HG03060 (cell line): Measurements from ENCODE around the gene NDUFAF2.
"Not testable (repeated sequence)": the region's sequence is repeated elsewhere in the genome, so short reads cannot be mapped to it uniquely, and the experiment has no call there.

Experiments used
- ATAC-seq: cut with Tn5 transposase; IDR thresholded peaks from one replicate; pipeline ENCODE4 v1.9.1; 2021; ENCODE audit warnings: low read depth, moderate number of reproducible peaks; ENCODE audit not compliant: unreplicated experiment

Gene NDUFAF2, protein sequence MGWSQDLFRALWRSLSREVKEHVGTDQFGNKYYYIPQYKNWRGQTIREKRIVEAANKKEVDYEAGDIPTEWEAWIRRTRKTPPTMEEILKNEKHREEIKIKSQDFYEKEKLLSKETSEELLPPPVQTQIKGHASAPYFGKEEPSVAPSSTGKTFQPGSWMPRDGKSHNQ

DNA sequence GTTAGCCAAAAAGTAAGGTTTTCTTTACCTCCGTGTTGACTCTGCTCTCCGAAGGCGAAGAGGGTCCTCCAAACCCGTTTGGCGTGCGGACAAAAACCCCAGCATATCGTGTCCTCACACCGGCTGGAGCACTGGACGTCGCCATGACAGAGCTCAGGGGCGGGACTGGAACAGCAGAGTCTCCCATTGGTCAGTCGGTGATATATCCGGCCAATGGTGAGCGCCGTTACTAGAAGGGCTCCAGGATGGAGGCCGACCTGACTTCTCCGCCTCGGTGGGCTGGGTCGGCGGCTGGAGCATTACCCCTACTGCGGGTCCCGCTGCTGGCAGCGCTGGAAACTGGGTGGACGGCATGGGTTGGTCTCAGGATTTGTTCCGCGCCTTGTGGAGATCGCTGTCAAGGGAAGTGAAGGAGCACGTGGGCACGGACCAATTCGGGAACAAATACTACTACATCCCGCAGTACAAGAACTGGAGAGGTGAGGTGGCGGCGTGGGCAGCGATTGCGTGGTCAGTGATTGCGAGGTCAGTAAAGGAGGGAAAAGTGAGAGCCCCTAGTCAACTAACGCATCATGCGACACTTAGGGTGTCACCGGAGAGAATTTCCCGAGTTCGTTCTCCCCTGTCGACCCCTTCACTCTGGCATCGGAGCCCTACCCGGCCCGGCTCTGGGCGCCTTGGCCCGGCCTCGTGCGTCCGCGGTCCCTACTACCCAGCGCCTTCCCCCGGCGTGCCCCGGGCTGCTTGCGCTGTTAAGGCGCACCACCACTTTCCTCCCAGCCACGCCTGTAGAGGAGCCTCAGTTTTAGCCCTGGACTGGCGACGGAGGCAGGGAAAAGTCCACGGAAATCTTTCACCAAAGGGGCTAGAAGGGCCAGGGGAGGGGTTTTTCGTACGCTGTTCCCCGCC, at the start of gene NDUFAF2, which contains the start of gene ERCC8:
TSS of gene NDUFAF2 (plus strand) at position 302 of the 909 bp plus-strand sequence. CDS start at position 353, 51 bp downstream.
TSS of gene ERCC8 (minus strand) at position 167 of the 909 bp plus-strand sequence. CDS start at position 105, 62 bp downstream.
- peak; percentile 99 for ATAC-seq

DNA sequence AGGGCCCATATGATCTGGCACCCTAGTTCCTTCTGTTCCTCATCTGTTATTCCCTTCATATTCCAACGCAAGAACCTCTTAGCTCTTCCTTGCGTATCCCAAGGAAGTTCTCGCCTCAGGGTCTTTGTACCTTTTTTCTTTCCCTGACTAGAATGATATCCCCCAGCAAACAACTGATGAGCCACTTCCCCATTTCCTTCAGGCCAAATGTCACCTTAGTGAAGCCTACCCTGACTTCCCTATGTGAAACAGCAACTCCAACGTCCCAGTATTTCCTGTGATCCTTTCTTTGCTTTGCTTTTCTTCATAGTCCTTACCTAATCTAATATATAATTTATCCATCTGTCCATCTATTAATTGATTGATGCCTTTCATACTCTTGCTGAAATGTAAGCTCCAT, 48.0 kb upstream of the NDUFAF2 start:
- no peak for ATAC-seq

DNA sequence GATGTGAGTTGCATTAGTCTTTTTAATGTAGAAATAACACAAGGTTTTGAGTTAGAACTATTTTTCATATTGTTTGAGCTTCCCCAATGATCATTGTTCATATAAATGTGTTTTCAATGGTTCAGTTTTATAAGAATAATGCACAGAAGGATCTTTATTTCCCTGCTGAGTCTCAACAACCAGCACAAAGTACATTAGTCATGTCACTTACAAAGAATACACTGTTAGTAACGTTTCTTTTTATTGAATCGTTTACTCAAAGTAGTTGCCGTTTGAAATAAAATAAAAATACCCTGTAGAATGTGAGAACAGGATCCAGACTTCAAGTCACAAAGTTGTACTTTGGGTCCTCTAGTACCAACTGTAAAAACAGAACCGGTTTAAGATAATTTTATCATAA, 41.6 kb upstream of the NDUFAF2 start:
- ATAC-seq, result no peak

DNA sequence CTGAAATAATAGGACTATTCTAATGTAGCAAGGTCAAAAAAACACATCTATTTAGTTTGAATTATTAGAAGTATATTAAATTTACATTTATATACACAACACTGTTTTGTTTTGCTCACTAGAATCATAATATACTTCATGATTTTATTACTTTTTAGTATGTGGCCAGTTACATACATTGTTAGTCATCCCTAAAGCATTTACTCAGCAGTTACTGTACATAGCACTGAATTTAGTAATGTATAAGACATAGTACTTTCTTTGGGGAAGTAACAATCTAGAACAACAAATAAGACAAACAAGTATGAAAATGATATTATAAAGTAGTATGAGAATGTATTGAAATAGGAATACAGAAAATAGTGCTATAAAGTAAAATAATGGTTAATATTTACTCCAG, 28.4 kb upstream of the NDUFAF2 start:
- ATAC-seq, result no peak

DNA sequence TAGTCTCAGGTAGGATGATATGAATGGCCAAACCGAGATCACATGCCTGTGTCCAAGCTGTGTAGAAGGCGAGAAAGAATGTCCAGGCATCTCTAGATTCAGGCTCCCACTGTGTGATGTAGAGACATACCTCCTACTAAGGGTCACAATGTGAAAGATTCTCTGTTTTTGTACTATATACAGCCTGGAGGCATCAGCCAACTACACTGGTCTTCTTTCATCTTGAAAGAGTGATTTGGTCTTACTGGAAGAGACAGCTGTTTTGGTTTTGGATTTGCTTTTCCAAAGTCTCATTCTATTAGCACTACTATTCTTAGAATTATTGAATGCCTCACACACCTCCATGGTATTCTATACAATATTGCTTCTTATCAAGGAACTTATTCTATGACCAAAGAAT, 26.5 kb upstream of the NDUFAF2 start:
- no peak for ATAC-seq

DNA sequence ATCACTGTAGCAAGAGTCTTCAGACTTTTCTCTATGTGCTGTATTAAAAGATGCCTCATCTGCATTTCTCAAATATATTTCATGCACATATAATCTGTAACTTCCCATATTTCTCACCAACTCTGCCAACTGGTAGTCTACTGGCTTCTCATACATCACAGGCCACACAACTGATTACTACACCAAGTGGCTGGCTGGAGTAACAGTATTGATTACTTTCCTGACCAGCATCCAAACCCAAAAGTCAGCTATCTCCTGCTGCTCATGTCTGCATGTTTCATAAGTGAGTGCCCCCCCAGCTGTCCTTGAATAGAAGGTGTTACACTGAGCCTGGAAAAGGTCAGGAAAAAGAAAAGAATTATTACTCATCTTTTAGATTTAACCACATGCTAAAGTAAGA, 17.6 kb upstream of the NDUFAF2 start:
- ATAC-seq, result no peak

DNA sequence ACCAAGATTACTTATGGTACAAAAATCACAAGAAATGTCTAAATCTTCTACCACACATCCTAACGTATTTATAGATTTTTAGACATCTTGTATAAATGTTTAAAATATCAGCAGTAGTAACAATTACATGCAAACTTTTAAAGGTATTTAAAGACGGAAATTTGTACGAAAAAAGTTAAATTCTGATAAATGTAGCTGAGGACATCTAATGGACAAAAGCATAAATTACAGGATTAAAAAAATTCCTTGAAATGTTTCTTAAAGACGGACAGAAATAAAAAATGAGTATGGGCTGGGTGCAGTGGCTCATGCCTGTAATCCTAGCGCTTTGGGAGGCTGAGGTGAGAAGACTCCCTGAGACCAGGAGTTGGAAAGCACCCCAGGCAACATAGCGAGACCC, 16.0 kb upstream of the NDUFAF2 start:
- no peak for ATAC-seq

DNA sequence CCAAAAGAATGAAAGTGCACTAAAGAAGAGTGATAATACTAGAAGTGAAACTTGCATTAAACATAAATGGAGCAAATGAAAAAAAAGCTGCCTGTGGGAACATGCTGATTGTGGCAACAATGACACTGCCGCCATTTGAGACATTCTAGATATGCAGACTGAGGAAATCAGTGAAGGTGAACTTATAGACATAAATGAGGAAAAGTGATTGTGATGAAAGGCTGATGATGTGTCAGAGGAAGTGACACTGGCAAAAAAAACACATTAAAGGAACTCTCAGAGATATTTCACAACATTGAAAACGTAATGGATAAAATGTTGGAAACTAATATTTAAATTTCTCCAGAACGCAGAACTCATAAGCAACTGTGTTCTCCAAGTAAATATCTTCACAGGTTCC, 1.4 kb upstream of the NDUFAF2 start:
- no peak for ATAC-seq

DNA sequence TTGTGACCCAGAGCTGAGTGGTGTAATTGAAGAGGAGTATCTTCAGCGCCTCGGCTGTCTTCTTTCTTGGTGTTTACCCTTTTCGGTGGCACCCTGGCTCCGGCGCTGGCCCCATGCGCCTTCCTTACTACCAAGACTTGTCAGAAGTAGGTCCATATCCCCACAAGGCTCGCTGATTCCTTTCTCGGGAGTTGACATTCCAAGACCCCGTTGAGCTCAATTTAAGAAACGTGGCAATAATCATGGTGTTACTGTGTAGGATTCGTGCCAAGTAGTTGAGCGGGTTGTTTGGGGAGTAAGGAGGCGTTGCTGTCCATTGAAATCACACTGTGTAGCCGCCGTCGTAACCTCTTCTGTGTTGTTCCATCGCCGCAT, 795 bp downstream of the NDUFAF2 start:
- ATAC-seq, result peak; percentile 13

DNA sequence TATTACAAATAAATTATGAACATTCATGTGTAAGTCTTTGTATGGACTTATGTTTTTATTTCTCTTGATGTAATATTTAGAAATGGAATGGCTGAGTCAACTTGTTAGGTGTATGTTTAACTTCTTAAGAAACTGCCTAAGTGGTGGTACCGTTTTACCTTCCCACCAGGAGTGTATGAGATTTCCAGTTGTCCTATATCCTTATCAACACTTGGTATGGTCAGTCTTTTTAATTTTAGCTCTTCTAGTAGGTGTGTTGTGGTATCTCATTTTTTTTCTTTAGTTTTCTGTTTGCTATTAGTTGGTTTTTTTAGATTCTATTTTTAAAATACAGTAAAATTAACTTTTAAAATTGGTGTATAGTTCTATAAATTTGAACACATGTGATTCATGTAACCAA, 3.7 kb downstream of the NDUFAF2 start:
- no peak for ATAC-seq

DNA sequence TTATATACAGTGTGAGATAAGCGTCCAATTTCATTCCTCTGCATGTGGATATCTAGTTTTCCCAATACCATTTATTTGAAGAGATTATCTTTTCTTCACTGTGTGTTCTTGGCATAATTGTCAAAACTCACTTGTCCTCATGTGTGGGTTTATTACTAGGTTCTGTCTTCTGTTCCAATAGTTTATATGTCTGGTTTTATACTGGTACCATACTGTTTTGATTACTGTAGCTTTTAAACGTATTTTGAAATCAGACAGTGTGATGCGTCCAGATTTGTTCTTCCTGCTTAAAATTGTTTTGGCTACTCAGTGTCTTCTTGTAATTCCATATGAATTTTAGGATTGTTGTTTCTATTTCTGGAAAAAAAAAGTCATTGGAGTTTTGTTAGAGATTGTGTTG, 10.2 kb downstream of the NDUFAF2 start:
- no peak for ATAC-seq

DNA sequence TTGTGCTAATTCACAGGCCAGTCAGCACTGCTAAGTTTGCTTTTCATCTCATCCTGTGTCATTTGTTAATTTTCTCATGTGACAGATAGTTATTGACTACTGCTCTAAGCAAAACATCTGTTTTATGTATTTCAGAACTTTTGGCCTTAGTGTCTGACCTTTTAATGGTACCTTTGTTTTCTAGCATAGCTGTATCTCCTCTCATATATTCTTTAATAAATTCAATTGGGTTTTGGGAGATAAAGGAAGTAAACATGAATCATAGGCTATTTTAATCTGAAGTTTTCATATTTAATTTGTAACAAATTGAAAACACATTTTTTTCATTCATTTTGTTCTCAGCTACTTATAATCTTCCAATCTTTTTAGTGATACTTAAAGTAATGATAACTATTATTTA, 13.1 kb downstream of the NDUFAF2 start:
- no peak for ATAC-seq

DNA sequence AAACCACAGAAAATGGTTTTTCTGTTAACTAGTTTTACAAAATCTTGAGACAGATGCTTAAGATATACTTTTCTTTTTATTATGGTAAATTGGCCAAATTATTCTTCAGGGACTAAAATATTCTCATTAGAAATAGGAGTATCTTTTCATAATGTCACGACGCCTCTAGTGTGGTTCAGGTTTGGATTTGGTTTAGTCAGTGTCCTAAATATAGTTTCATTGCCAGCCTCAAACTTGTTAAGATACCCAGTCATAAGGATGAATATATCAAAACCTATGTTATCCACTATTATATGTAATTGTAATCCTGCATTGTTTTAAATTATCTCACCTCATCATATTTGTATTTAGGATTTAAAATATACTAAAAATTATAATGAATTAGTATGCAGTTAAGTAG, 13.7 kb downstream of the NDUFAF2 start:
- ATAC-seq, result no peak

DNA sequence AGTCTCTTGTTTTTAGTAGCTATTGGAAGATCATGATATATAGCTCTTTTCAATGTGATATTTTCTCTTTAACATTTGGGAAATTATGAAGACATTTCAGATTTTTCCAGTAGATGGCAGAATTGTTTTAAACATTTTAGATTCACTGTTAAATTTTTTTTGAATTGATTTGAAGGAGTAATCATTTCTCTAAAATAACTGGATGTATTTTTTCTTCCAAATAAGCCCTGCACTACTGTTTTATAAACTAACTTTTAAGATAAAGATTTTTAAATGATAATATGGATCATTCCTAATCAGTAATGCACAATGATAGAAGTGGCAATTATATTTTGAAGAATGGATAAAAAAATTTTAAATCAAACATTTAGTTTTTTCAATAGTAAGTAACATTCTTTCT, 14.2 kb downstream of the NDUFAF2 start:
- no peak for ATAC-seq

DNA sequence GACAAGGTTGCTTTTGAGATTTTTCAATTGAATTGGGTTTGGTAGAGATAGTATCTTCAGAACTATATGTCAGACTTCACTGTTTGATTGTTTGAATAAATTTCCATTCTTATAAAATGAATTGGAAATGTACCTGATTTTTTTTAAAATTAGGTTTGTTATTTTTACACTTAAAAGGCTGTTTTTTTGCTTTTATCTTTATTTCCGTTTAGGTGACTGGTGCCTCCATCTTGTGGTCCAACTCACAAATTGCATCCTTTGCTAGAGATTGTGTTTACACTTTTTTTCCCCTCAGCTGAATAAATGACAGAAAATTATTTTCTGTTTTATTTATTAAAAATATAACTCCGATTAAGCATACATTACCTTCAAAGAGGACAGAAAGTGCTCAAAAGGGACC, 15.6 kb downstream of the NDUFAF2 start:
- no peak for ATAC-seq

DNA sequence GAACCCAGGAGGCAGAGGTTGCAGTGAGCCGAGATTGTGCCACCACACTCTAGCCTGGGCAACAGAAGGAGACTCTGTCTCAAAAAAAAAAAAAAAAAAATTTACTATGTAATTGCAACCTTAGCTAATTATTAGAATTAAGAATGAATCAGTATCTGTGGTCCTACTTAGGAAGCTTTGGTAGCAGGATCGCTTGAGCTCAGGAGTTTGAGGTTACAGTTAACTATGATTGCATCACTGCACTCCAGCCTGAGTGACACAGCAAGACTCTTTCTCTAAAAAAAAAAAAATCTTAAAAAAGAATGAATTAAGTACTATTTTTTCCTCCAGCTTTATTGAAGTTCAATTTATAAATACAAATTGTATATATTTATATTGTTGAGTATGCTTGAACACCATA, 16.7 kb downstream of the NDUFAF2 start:
- no peak for ATAC-seq

DNA sequence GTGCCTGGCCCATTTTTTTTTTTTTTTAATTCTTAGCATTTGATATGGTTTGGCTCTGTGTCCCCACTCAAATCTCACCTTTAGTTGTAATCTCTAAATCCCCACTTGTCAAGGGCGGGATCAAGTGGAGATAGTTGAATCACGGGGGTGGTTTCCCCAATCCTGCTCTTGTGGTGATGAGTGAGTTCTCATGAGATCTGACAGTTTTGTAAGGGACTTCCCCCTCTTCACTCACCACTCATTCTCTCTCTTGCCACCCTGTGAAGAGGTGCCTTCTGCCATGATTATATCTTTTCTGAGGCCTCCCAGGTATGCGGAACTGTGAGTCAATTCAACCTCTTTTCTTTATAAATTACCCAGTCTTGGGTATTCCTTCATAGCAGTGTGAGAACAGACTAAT, 27.2 kb downstream of the NDUFAF2 start:
- ATAC-seq, result no peak

DNA sequence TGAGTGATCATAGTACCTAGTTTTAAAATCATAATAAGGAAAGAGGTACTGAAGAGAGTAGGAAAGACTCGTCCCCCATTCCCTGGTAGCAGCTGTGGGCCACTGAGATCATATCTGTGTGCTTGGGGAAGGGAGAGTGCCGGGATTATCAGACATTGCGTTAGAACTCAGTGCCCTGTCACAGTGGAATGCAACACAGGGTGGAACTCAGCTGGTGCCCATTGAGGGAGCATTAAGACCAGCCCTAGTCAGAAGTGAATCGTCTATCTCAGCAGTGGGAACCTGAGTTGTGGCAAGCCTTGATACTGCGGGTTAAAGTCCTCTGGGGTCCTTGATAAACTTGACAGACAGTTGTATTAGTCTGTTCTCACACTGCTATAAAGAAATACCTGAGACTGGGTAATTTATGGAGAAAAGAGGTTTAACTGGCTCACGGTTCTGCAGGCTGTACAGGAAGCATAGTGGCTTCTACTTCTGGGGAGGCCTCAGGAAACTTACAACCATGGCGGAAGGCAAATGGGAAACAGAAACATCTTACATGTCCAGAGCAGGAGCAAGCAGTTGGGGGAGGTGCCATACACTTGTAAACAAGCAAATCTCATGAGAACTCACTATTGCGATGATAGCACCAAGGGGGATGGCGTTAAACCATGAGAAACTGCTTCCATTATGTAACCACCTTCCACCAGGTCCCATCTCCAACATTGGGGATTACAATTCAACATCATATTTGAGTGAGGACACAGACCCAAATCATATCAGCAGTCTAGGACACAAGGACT, 33.1 kb downstream of the NDUFAF2 start:
- ATAC-seq, result no peak

DNA sequence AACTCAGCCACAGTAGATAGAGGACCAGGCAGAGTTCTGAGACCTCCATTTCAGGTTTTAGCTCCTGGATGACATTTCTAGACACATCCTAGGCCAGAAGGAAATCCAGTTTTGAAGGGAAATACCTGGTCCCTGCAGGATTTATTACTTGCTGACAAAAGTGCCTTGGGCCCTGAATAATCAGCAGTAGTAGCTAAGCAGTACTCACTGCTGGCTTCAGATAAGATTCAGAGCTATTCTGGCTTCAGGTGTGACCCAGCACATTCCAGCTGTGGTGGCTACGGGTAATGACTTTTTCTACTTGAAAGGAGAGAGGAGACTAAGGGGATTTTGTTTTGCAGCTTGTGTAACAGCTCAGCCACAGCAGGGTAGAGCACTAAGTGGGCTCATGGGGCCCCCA, 34.0 kb downstream of the NDUFAF2 start:
- ATAC-seq, result no peak

DNA sequence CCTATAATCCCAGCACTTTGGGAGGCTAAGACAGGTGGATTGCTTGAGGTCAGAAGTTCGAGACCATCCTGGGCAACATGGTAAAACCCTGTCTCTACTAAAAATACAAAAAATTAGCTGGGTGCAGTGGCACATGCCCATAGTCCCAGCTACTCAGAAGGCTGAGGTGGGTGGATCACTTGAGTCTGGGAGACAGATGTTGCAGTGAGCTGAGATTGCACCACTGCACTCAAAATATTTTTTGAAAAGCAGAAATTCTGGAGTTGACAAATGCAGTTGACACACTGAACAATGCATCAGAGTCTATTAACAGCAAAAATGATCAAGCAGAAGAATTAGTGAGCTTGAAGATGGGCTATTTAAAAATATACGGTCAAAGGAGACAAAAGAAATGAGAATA, 35.5 kb downstream of the NDUFAF2 start:
- ATAC-seq, result no peak

DNA sequence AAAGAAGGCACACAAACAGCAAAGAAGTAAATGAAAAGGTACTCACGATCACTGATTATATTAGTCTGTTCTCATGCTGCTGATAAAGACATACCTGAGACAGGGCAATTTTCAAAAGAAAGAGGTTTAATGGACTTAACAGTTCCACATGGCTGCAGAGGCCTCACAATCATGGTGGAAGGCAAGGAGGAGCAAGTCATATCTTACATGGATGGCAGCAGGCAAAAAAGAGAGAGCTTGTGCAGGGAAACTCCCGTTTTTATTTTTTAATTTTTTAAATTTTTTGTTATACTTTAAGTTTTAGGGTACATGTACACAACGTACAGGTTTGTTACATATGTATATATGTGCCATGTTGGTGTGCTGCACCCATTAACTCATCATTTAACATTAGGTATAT, 37.1 kb downstream of the NDUFAF2 start:
- not testable (repeated sequence) for ATAC-seq
